Amygdala (tissue), 56 donors: ENCODE data around the gene MGRN1.

Experiments used
- DNase-seq, 56 donors: peaks; one replicate each; lab custom pipeline; 2025; lab: John Stamatoyannopoulos, UW

MGRN1 gene

GRCh38 chr16:4618645-4619418, 5.8 kb upstream of the MGRN1 start:
- no peak for DNase-seq

- DNase-seq, result no peak
These were observed 1.0 kb upstream of the MGRN1 start for GRCh38 chr16:4623593-4623992.

GRCh38 chr16:4624827-4625559, 367 bp downstream of the MGRN1 start:
- DNase-seq, result peak in 25 of 56 donors; percentile 19 to 67 (median 40)

- peak in 1 of 56 donors; percentile 32 for DNase-seq
These were observed 1.0 kb downstream of the MGRN1 start for GRCh38 chr16:4625560-4626159.

- DNase-seq, result no peak
These were observed 1.8 kb downstream of the MGRN1 start for GRCh38 chr16:4626396-4626795.

GRCh38 chr16:4628283-4628682, 3.7 kb downstream of the MGRN1 start:
- DNase-seq, result no peak

- no peak for DNase-seq
These were observed 6.8 kb downstream of the MGRN1 start for GRCh38 chr16:4631444-4631843.

- DNase-seq, result no peak
These were observed 9.4 kb downstream of the MGRN1 start for GRCh38 chr16:4633910-4634635.

GRCh38 chr16:4634768-4635167, 10.1 kb downstream of the MGRN1 start:
- peak in 4 of 56 donors; percentile 19 to 24 (median 21) for DNase-seq

- DNase-seq, result no peak
These were observed 11.6 kb downstream of the MGRN1 start for GRCh38 chr16:4636196-4636595.

GRCh38 chr16:4637501-4638166, 13.0 kb downstream of the MGRN1 start:
- peak in 10 of 56 donors; percentile 11 to 58 (median 24) for DNase-seq

GRCh38 chr16:4639899-4640509, 15.4 kb downstream of the MGRN1 start:
- no peak for DNase-seq

GRCh38 chr16:4640572-4641305, 16.1 kb downstream of the MGRN1 start:
- DNase-seq, result peak in 1 of 56 donors; percentile 10

GRCh38 chr16:4641306-4641687, 16.7 kb downstream of the MGRN1 start:
- no peak for DNase-seq

GRCh38 chr16:4641895-4642294, 17.3 kb downstream of the MGRN1 start:
- no peak for DNase-seq

- DNase-seq, result no peak
These were observed 22.4 kb downstream of the MGRN1 start for GRCh38 chr16:4646773-4647643.

- DNase-seq, result no peak
These were observed 23.0 kb downstream of the MGRN1 start for GRCh38 chr16:4647644-4647980.

- no peak for DNase-seq
These were observed 24.3 kb downstream of the MGRN1 start for GRCh38 chr16:4648917-4649316.
